HuH-7 (cell line): Measurements from ENCODE around the gene FSTL4.

ENCODE experiments used
- DNase-seq: peaks from one replicate; pipeline ENCODE4 v3.0.0; 2011; ENCODE audit warnings: low spot score

The FSTL4 gene

DNA sequence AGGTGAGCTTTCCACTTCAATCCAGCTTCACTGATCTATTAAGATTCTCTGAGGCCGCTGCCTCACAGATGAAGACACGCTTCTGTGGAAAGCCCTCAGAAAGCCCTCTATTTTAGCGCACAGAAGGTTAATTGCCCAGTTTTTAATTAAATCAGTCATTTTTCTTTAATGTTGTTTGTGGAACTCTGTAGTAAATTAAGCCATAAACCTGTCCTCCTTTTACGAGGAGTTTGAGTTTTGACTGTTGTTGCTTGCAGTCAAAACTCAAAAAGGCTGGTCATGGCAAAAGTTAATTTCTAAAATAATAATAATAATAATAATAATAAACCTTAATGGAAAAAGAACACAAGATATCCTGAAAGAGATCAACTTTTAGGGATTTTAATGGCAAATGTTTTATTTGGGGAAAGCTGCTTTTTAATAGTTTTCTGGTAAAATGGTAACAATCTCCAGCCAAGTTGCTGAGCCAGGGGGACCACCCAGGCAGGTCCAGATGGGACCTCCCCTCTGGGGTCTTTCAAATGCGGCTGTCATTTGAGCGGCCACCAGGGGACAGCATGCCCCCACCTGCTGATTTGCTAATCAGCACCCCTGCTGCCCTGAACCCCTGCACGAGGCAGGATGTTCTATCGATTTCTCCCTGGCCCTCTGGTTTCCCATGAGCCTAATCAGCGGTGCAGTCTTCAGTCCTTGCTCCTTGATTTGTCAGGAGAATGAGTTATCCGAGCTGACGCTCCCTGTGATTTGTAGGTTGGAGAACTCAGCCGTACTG is 247.2 kb downstream of the FSTL4 start:
- no peak for DNase-seq

DNA sequence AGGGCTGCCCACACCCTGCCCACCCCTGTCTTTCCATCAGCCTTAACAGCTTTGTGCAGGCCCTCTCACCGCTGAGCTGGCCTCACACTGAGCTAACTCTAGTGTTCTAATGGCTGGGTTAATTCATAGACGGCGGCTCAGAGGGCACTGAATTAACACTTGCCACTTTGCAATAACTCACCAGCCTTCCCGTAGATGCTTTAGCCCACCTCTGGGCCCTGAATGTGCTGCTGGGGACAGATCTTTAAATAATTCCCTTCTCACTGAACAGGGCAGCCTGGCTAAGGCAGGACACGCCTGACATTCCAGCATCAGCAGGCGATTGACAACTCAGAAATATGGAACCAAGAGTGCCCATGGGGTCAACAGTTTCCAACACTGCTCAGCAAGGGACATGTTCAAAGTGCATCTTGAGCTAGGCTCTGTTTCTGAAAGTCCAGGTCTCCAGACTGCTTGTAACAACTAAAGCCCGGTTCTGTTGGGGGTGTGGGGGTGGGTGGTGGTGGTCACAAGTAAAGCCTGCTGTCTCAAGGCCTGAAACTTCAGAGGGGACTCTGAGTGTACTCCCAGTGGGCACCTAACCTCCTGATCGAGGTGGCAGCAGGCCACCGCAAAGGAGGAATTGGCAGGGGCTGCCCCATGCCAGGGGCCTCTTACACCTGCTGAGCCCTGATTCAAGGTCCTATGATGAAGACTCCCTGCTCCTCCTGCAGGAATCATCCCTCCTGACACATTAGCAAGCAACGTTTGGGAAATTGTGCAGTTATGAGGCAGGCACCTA is 248.3 kb downstream of the FSTL4 start:
- no peak for DNase-seq

DNA sequence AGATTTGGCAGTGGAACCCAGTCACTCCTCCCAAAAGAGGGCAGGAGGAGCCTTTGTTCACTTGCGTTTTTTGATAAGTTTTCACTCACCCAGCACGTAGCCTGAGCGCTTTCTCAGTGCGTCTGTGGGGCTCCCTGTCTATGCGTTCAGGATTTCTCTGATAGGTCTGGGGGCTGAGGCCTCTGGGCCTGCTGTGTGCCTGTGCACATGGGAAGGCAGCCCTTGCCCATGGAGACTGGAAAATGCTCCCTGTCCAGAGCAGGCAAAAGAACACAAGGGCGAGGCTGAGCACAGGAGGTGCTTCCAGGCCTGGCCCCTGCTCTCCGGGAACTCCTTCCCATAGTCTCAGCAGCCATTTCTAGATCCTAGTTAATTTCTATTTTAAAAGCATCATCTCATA is 249.9 kb downstream of the FSTL4 start:
- no peak for DNase-seq

DNA sequence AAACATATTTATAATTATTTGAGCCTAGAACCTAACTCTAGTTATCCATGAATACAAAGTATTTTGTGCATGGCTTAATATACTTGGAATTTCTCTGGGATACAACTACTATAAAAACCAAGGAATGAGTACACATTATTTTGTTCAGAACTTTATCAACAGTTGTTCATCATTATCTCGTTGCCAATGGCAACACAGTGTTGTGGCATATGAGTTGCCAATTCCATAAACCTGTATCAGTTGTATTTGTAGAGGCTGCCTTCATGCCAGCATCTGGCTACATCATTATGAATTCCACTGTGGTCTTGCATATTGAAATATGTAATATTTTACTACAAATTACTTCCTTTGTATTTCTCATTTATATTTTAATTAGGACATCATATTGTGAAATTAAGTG is 250.4 kb downstream of the FSTL4 start:
- no peak for DNase-seq

DNA sequence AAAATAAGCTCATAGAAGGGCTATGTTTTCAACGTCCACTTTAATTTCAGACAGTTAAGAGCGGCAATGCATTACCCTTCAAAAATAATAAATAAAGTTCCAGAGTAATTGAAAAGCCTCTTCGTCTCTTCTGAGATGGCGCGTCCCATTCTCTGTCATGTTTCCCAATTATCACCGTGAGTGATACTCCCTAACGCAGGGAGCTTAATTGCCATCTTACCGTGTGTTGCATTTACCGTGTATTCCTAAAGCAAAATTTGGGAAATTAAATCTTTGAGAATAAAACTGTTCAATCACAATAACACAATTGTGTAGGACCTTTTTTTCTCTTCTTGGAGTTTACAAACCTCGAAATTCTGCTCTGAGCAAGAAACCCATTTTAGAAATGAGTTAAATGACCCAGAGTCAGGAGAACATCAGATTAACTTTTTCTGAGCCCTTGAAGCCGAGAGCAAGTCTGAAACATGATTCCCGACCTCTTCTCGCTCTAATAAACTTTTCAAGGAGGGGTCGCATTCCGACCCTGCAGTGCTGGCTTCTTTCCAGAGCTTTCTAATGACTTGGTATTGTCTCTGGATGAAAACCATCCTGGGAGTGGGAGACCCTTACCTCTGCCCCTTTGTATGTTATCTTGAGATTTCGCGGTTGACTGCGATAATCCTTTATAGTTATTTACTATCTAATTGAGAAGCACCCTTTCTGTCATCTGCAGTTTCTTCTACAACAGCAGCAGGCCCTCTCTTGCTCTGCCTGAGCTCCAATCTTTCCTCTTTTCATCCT is 251.5 kb downstream of the FSTL4 start:
- DNase-seq: no peak

DNA sequence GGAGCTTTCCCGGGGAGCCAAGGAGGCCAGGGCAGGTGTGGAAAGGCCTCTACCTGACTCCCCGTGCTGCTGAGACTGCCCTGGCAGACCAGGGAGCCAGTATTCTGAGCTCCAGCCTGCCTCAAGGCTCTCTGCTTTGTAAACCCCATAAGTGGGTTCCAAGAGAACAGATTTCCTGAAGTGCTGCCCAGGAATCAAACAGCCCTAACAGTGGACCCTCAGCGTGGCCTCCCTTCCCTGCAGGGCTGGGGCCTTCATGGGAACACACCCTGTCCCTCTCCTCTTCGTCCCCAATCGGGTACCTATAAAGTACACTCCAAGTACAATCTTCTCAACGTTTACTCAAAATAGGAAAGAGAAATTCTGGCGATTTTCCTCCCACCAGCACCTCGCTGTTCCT is 252.5 kb downstream of the FSTL4 start:
- no peak for DNase-seq

DNA sequence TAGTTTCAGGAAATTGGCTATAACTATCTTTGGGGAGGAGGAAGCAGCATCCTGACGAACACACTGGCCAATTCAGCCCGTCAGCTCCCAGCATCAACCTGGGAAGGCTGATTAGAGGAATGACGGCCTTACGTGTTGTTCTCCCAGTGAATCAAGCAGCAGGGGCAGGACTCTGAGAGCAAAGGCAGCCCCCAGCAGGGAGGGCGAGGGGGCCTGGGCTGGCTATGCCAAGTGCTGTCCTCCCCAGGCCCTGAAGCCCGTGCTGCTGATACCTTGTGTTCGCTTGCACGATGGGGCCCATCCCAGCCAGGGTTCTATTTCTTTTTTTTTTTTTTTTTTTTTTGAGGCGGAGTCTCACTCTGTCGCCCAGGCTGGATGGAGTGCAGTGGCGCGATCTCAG is 254.1 kb downstream of the FSTL4 start:
- DNase-seq: no peak

DNA sequence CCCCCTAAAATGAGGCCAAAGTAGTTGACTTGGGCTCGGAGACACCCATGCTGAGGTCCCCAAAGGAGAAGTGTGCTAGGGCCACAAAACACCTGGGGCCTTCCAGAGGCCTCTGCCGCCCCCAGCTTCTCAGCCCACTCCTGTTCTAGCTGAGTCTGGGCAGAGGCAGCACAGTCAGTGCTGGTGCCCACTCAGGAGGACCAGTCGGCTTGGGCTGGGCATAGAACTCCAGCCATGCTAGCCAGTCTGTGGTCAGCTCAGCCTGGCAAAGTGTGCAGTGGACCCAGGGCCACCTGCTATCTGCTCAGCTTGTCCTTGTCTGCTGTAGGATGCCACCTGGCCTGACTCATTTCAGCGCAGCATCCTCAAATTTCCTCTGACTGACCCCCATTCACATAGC is 254.6 kb downstream of the FSTL4 start:
- no peak for DNase-seq

DNA sequence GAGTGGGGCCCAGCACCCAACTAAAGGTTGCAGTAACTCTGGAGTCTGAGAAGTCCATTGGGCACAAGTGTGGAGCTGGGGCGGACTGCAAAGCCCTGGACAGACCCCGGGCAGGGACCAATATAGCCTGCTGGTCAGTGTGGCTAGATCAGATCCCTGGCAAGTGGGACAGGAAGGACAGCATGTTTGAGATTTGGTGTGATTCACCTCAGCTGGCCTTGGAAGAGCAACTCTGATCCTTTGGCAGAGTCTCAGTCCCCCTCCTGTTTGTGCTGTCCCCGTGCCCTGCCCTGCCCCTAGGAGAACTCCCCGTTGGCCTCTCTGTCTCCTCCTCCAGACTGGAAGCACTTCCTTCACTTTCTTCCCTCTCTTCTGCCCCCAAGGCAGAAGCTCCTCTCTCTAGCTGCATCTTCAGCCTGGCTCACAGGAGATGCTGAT is 255.3 kb downstream of the FSTL4 start:
- DNase-seq: no peak

DNA sequence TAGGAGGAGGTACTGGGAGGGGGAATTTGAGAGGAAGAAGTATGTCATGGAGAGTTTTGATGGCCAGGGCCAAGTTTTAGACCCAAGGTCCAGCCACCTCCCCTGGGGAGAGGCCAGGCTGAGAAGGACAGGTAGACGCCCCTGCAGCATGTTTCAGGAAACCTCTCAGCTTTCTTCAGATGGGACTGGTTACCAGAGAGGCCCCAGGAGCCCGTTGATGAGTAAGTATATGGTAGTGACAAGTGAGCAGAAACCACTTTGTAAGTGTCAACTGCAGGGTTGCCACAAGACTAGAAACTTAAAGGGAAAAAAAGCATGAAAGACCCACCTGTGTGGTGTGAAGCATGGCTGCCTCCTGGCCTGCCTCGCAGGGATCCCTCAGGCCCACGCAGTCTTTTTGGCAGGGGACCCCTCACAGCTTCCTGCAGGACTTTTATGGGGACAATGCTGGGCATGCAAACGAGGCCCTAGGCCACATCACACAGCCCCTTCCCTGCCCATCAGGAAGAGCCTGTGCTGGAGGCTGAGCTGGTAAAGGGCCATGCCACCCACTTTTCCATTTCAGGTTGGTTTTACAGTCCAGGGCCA is 255.9 kb downstream of the FSTL4 start:
- DNase-seq: no peak

DNA sequence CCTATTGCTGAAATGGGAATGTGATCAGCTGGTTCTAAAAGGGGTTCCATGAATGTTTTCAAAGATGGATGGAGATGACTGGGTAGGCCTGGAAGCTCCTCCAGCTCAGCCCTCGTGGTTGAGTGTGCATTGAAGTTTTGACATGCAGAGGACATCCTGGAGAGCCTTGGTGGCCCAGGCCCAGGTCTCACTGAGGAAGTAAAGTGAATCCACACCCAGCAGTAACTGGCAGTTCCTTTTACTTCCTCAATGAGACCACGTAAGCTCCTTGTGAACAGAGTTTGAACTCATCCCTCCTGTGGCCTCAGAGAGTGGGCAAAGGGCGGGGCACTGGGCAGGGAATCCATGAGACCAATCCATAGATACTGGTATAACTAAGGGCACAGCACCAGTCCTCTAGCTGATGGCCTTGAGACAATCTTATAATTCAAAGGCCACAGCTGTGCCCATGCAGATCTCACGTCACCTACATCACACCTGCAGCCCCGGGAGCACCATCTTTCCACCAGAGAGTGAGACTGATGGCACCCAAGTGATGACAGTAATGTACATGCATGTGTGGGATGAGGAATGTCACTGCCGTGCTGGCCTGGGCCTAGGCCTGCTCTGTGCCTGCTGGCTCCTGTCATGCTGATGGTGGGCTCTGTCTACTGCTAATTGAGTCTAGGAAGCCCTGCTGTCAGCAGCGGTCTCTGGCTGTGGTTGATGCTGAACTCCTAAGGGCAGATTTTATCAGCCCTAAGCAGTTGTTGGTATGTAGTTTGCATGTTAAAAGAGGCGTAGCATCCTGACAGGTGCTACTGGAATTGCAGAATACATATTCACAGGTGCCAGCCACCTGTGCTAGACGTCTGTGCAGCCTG is 257.8 kb downstream of the FSTL4 start:
- DNase-seq: no peak

DNA sequence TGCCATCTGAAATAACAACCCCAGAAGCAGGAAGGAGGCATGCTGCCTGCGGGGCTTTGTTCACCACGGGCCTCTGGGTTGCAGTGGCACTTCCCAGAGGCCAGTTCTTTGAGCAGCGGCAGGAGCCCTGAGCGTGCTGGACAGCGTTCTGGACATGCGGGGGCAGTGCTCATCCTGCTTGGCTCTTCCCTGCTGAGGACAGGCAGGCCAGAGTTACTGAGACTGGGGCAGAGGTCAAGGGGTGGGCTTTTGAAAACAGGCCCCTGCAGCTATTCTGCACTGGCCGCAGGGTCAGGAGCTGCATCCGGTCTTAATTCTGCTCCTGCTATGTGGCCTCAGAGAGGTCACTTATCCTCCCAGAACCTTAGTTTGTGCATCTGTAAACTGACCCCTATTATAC is 258.6 kb downstream of the FSTL4 start:
- no peak for DNase-seq

DNA sequence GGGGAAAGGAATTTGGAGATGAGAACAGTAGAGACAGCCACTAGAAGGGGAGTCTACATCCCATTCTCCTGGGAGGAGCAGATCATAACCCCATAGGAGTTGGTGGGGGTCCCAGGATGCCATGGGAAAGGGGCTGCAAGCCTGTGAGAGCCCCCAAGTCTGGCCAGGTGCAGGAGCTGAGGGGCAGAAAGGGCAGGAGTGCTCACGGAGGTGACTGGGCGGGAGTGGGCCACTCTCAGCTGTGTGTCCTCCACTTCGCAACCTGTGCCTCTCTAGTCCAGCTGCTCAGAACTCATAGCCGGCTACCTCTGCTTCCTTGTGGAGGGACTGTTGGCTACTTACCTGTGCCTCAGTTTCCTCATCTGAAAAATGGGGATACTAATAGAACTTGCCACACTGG is 263.9 kb downstream of the FSTL4 start:
- no peak for DNase-seq

DNA sequence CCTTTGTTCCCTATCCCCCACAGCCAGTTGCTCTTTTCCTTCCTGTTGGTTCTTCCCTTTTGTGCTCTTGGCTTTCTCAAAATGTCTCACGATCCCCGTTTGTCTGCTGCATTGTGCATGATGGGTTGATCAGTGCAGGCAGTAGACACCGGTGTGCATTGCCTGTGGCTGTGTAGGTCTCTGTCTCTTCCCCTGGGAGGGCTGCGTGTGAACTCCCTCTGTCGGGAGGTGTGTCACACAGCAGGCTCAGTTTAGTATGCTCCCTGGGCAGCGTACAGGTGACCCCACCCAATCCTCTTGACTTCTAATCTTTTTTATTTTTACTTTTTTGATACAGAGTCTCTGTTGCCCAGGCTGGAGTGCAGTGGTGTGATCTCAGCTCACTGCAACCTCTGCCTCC is 265.3 kb downstream of the FSTL4 start:
- DNase-seq: peak; percentile 43

DNA sequence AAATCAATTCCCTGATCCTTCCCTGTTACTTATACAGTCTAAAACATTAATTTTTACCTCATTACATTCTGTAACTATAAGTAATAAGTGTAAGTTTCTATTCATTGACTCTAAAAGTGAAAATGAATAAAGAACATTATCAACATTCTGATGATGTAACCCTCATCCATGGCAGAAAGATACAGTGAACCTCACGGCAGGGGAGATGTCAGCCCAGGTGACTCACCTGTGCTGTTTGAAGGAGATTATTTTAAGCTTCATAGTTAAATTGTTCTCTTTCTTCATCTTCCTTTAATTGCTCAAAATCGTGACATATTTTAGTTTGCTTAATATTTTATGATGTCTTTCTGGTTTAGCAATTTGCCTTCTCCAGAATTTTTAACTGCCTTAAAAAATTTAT is 268.1 kb downstream of the FSTL4 start:
- DNase-seq: no peak

DNA sequence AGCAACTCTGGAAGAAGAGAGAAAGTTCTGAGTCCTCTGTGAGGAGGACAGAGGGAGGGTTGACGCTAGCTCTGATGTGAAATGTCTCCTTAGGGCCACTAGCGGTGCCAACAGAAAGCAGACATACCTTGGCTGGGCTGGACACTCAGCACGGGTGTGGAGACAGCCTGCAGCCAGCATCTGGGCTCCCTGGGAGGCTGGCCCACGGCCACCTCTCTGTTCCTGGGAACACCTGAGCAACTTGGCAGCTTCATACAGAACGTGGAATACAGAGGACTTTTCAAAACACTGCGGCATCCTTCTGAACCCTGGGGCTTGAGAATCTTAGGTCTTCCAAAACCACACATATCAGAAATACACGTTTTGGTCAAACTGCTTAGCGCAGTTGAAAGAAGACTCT is 269.1 kb downstream of the FSTL4 start:
- DNase-seq: no peak

DNA sequence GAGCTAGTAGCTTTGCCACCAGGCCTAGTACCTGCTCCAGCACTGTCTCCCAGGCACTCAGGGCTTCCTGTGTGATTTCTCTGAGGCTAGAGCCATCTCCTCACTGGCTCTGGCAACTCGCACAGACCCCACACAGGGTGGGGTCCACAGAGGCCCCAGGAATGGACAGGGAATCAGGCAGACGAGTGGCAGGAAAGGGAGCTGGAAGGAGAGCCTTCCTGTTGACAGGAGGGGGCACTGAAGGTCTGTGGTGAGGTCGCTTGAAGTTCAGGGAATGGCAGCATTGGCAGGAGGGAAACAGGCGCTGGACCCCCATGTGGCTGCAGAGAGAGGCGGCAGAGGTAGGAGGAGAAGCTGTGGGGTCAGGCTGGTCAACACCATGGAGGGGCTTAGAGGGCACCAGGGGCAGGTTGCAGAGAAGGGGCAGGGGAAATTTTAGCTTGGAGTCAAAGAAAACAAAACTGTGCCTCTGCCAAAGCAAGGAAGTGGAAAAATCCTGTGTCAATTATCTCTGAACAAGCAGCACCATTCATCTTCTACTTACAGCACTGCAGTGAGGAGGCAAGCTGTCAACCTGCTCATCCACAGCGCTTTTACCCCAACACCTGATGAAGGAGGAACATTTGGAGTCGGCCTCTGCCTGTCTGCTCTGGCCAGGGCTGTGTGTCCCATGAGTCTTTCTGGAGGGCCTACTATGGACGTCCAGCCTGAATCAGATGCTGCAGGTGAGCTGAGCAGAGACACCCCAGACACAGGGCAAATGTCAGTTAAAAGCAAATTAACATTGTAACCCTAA is 270.2 kb downstream of the FSTL4 start:
- DNase-seq: no peak

DNA sequence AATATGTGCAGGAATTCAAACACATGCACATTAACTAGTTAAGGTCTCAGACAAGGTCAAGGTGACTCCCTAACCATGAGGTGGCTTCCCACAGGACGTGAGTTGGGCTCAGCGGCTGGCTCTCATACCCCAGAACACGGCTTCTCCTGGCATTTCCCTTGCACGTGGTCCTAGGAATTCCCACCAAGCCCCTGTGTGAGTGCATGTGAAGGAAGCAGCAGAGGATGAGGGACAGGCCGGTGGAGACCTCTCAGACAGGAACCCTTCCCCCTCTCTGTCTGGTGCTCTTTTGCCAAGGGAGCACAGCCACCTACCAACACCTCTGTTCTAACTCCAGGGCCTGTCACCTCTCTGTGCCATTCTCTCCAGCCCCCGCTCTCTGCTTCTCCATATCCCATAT is 271.0 kb downstream of the FSTL4 start:
- DNase-seq: no peak

DNA sequence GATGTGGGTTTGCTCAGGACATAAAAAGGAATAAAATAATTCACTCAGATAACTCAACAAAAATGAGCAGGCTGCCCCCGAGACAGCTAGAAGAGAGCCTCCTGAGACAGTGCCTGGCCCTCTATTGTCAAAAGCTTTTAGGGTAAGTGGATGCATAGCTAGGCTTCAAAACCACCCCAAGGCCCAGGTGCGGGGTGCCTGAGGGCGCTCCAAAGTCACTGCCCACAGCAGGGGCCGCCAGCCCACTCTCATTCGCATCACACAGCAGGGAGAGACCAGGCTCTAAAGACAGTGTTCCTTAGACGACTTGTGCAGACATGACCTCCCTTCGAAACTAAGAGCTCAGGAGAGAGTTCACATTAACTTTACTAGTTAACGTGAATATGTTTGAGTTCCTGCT is 271.5 kb downstream of the FSTL4 start:
- DNase-seq: no peak

DNA sequence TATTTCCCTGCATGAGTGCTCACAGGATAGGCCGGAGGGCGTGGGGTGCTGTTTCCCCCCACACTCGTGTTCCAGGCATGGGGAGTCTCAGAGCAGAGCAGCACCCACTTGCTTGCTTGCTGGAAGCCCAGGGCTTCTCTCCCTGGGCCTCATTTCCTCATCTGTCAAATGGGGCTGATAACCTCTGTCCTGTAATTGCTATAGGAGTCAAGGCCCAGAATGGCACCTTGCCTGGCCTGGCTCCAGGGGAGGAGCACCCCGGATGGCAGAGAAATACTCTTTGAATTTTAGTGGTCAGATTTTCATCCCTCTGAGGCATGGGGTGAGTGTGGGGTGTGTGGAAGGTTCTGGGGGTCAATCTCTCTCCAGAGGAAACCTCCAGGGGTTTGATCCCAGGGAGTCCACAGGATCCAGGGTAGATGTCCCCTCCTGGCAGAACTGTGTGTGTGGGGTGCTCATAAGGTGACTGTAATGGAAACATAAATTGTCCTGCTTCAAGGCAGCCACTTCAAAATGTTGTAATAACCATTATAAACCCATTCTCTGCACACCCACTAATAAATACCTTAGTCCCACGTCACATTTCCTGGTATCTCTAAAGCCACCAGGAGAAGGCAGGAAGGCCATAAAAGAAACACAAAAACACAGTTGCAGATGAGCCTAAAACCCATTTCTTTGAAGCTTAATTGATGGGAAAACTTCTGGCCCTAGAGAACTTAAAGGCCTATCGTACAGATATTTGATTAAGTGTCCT is 272.2 kb downstream of the FSTL4 start:
- DNase-seq: no peak
